SKM-1 (cell line): ENCODE measurements around the gene IFNA2.
"Not testable (repeated sequence)": the region's sequence is repeated elsewhere in the genome, so short reads cannot be mapped to it uniquely, and the experiment has no call there.

ENCODE experiments used
- DNase-seq: peaks from one replicate; lab custom pipeline; 2025; ENCODE audit not compliant: unreplicated experiment; lab: John Stamatoyannopoulos, UW

The IFNA2 gene

GRCh38 chr9:21383627-21384026 is 1.6 kb downstream of the IFNA2 start:
- DNase-seq = no peak

GRCh38 chr9:21381448-21382339 is 3.5 kb downstream of the IFNA2 start:
- peak; percentile 14 for DNase-seq

GRCh38 chr9:21371467-21371866 is 13.7 kb downstream of the IFNA2 start:
- not testable (repeated sequence) for DNase-seq

- no peak for DNase-seq
These were observed 17.2 kb downstream of the IFNA2 start, which contains the start of gene IFNA13 for GRCh38 chr9:21367957-21368356. Gene IFNA13, minus strand, starts transcription at chr9:21368057. Its CDS starts 47 bp downstream, at chr9:21368010.

GRCh38 chr9:21367169-21367568 is 18.0 kb downstream of the IFNA2 start:
- not testable (repeated sequence) for DNase-seq

GRCh38 chr9:21362287-21362686 is 22.9 kb downstream of the IFNA2 start:
- no peak for DNase-seq

GRCh38 chr9:21357479-21358460 is 27.4 kb downstream of the IFNA2 start:
- peak; percentile 7 for DNase-seq

- no peak for DNase-seq
These were observed 34.4 kb downstream of the IFNA2 start, which contains the start of gene IFNA6 for GRCh38 chr9:21350787-21351186. Gene IFNA6, minus strand, starts transcription at chr9:21350887. Its CDS starts 0 bp downstream, at chr9:21350887.

- no peak for DNase-seq
These were observed 36.7 kb downstream of the IFNA2 start for GRCh38 chr9:21348430-21348970.

- DNase-seq = no peak
These were observed 44.5 kb downstream of the IFNA2 start for GRCh38 chr9:21340735-21341134.

- no peak for DNase-seq
These were observed 48.7 kb downstream of the IFNA2 start for GRCh38 chr9:21336457-21336856.

GRCh38 chr9:21334701-21335632 is 50.2 kb downstream of the IFNA2 start, which contains the start of gene KLHL9:
Gene KLHL9, minus strand, starts transcription at chr9:21335404. Its CDS starts 545 bp downstream, at chr9:21334859.
- peak; percentile 66 for DNase-seq
